Measurements from ENCODE around the gene KCNAB3. TPM values are rescaled to one million over a fixed set of nuclear protein-coding genes. Genes with fewer than 3 reads are reported as not detected.

KCNAB3 gene
- total and polyA plus RNA-seq, 2 donors (not counting 3 experiments of a cell fraction or from before 2014, with no cell fraction given) = 1.3 to 2.4 TPM

DNA sequence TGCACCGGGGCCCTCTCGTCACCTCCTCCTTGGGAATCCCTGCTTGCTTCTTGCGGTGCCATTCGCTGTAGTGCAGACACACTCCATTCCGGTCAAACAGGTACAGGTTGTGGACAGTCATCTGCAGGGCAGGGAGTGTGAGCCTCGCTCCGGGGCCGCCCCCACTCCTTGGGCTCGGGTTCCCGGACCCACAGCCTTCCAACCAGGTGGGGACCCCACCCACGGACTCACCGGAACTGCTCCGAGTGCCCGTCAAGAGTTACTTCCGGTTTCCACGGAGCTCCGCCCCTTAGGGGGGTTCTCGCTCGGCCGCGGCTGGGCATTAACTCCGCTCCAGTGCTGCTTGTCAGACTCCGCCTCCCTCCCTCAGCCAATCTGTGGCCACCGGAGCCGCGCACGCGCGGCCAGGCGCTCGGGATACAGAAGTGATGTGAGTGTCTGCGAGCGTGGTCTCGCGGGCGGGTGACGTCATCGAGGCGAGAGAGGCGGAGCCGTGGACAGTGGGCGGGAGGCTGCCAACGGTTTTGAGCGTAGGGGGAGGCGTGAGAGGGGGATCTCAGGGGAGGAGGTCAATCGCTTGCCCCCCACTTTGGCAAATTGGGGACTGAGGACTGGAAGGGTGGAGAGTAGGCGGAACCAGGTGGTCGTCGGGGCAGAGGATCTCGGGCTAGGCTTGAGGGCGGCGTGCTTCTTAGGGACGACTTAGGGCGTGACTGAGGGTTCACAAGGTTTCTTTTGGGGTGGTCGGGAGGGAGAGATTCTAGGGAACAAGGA lies 2.2 kb upstream of the KCNAB3 start, which contains the start of the genes CNTROB and TRAPPC1:
CNTROB (plus strand) TSS at position 498 of the 774 bp plus-strand sequence. CDS start 874 bp downstream, outside the sequence.
TRAPPC1 (minus strand) TSS at position 238 of the 774 bp plus-strand sequence; CDS start at position 121, 117 bp downstream.
- H3K79me2 ChIP-seq (ENCODE audit: control insufficient read depth, insufficient read depth, low read length) = peaks cover 34% of the 10 kb centered on the region
- no peaks in the 10 kb centered on the region for H3K9me1 ChIP-seq (replicated peaks; ENCODE audit: control insufficient read depth, extremely low read depth, insufficient read depth, low read length)
- dilution Hi-C loops (cut with MboI; ENCODE audit: extremely low pct_ligation_motif_present, low sequenced_read_pairs) (no loop called here), intact Hi-C loops (cut with micrococcal nuclease) (loop anchor here (1.0 kb wide), 2 partner anchors 45 to 75 kb away; partner anchors contain the start of gene NAA38)
- peaks cover 23% of the 10 kb centered on the region for H3K4me1 ChIP-seq (ENCODE audit: control insufficient read depth, extremely low read depth, insufficient read depth, low read length)
- CTCF ChIA-PET = interaction anchor here (0.6 to 4.2 kb wide), 12 partner anchors 14 to 188 kb away, joined by 3 to 42 read pairs (median 8); partner anchors contain the start of gene NAA38
- no peaks in the 10 kb centered on the region for H3K27me3 ChIP-seq (ENCODE audit: control insufficient read depth in 2 of 2, insufficient read depth in 2 of 2, low read length in 2 of 2)
- POLR2A ChIA-PET = no interaction called here
- DNase-seq (ENCODE audit: low read depth, low spot score) (peak; percentile 99), FAIRE-seq (peak; percentile 98)
- H3K36me3 ChIP-seq (ENCODE audit: control insufficient read depth in 2 of 2, extremely low read depth in 1 of 2, insufficient read depth in 2 of 2, low read length in 2 of 2) = peaks cover 2 to 6% of the 10 kb centered on the region in 2 experiments
- H4K20me1 ChIP-seq (replicated peaks; ENCODE audit: control insufficient read depth, extremely low read depth, insufficient read depth, low read length) = no peaks in the 10 kb centered on the region
- no peak for TF ChIP-seq POLR2A (IDR thresholded peaks at IDR 0.05; ENCODE audit: low read depth, low read length)
- peak; percentile 92 for TF ChIP-seq JUN (IDR thresholded peaks at IDR 0.05; ENCODE audit: borderline replicate concordance, insufficient read depth, insufficient read length, low read depth)
- TF ChIP-seq, protein P1, sequence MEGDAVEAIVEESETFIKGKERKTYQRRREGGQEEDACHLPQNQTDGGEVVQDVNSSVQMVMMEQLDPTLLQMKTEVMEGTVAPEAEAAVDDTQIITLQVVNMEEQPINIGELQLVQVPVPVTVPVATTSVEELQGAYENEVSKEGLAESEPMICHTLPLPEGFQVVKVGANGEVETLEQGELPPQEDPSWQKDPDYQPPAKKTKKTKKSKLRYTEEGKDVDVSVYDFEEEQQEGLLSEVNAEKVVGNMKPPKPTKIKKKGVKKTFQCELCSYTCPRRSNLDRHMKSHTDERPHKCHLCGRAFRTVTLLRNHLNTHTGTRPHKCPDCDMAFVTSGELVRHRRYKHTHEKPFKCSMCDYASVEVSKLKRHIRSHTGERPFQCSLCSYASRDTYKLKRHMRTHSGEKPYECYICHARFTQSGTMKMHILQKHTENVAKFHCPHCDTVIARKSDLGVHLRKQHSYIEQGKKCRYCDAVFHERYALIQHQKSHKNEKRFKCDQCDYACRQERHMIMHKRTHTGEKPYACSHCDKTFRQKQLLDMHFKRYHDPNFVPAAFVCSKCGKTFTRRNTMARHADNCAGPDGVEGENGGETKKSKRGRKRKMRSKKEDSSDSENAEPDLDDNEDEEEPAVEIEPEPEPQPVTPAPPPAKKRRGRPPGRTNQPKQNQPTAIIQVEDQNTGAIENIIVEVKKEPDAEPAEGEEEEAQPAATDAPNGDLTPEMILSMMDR (IDR thresholded peaks at IDR 0.05; ENCODE audit: extremely low read depth in 1 of 2, insufficient read depth in 1 of 2, low read depth in 1 of 2, low read length in 2 of 2) = no peak
- peak; percentile 43 for TF ChIP-seq FOS (IDR thresholded peaks at IDR 0.05; ENCODE audit: borderline replicate concordance, insufficient read depth, low read length)
- peak; percentile 34 for TF ChIP-seq POLR2AphosphoS5 (IDR thresholded peaks at IDR 0.05; ENCODE audit: insufficient read depth, low read depth, low read length)
- TF ChIP-seq MYC (IDR thresholded peaks at IDR 0.05; ENCODE audit: low read depth, low read length) = no peak
- no peak for TF ChIP-seq EZH2 (IDR thresholded peaks at IDR 0.05; ENCODE audit: borderline replicate concordance, low read depth, low read length, severe bottlenecking)
- TF ChIP-seq, protein P2, sequence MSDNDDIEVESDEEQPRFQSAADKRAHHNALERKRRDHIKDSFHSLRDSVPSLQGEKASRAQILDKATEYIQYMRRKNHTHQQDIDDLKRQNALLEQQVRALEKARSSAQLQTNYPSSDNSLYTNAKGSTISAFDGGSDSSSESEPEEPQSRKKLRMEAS (IDR thresholded peaks at IDR 0.05; ENCODE audit: insufficient read depth, insufficient read length) = no peak
- no peak for TF ChIP-seq GATA2 (IDR thresholded peaks at IDR 0.05; ENCODE audit: insufficient read depth, insufficient read length, low read depth, low read length)
- peak within 1 kb of the TSS; percentile 74 to 98 (median 96) for H3K4me3 ChIP-seq (replicated peaks in 1 of 3; ENCODE audit: insufficient read depth in 1 of 3, low read depth in 1 of 3, low read length in 3 of 3)
- BruUV-seq (replicated peaks) = no TSS peak
- H3K9me3 ChIP-seq (replicated peaks; ENCODE audit: control insufficient read depth, insufficient read depth, low read length) = no peaks in the 10 kb centered on the region
- H2AFZ ChIP-seq (ENCODE audit: low read depth, low read length) = peak within 1 kb of the TSS; percentile 91
- H3K4me2 ChIP-seq (ENCODE audit: insufficient read depth, low read length) = peak within 1 kb of the TSS; percentile 99
- peak within 1 kb of the TSS; percentile 87 for H3K9ac ChIP-seq (replicated peaks; ENCODE audit: extremely low read depth, insufficient read depth, low read length)
- H3K27ac ChIP-seq (ENCODE audit: insufficient read depth, low read depth, low read length) = peak within 1 kb of the TSS; percentile 66
